Activated gamma-delta T cell treated with Interleukin-2 at 50 U/mL for 16 hours (primary cell): ENCODE measurements around the gene PPP6C.
"Not testable (repeated sequence)": the region's sequence is repeated elsewhere in the genome, so short reads cannot be mapped to it uniquely, and the experiment has no call there.

Experiments used
- DNase-seq: peaks from one replicate; pipeline ENCODE4 v3.0.0-alpha.2; 2020

The PPP6C gene

GRCh38 chr9:125189361-125190289, at the start of gene PPP6C:
PPP6C (minus strand) TSS chr9:125189803; CDS start chr9:125189718, 85 bp downstream.
- DNase-seq = peak; percentile 96

GRCh38 chr9:125238915-125239446, 49.4 kb upstream of the PPP6C start:
- DNase-seq = no peak

GRCh38 chr9:125238127-125238914, 48.7 kb upstream of the PPP6C start:
- no peak for DNase-seq

GRCh38 chr9:125236520-125237159, 47.0 kb upstream of the PPP6C start:
- not testable (repeated sequence) for DNase-seq

GRCh38 chr9:125235804-125236519, 46.4 kb upstream of the PPP6C start:
- no peak for DNase-seq

- not testable (repeated sequence) for DNase-seq
These were observed 44.5 kb upstream of the PPP6C start for GRCh38 chr9:125234099-125234498.

GRCh38 chr9:125233678-125234077, 44.1 kb upstream of the PPP6C start:
- DNase-seq = no peak

- DNase-seq = no peak
These were observed 38.2 kb upstream of the PPP6C start for GRCh38 chr9:125227761-125228160.

- DNase-seq = not testable (repeated sequence)
These were observed 35.3 kb upstream of the PPP6C start for GRCh38 chr9:125224858-125225257.

GRCh38 chr9:125218621-125219020, 29.0 kb upstream of the PPP6C start:
- no peak for DNase-seq

GRCh38 chr9:125214186-125214585, 24.6 kb upstream of the PPP6C start:
- no peak for DNase-seq

- no peak for DNase-seq
These were observed 14.9 kb upstream of the PPP6C start for GRCh38 chr9:125204477-125204876.

- no peak for DNase-seq
These were observed 13.4 kb upstream of the PPP6C start for GRCh38 chr9:125202846-125203618.

GRCh38 chr9:125200216-125201047, 10.8 kb upstream of the PPP6C start, which contains the start of gene RABEPK:
RABEPK (plus strand) TSS chr9:125200542; CDS start chr9:125203014, 2,472 bp downstream.
- peak; percentile 88 for DNase-seq

GRCh38 chr9:125195591-125195990, 6.0 kb upstream of the PPP6C start:
- DNase-seq = not testable (repeated sequence)

GRCh38 chr9:125194466-125194865, 4.9 kb upstream of the PPP6C start:
- DNase-seq = not testable (repeated sequence)

GRCh38 chr9:125190361-125190801, 778 bp upstream of the PPP6C start:
- DNase-seq = no peak

- peak; percentile 25 for DNase-seq
These were observed 617 bp downstream of the PPP6C start for GRCh38 chr9:125189011-125189360.

GRCh38 chr9:125183561-125183960, 6.0 kb downstream of the PPP6C start:
- DNase-seq = no peak

GRCh38 chr9:125183054-125183453, 6.5 kb downstream of the PPP6C start:
- DNase-seq = no peak
